GM21723 (cell line): ENCODE results near the gene SPRYD7.
"Not testable (repeated sequence)": the region's sequence is repeated elsewhere in the genome, so short reads cannot be mapped to it uniquely, and the experiment has no call there.

ENCODE experiments used
- ATAC-seq: cut with Tn5 transposase; IDR thresholded peaks from one replicate; pipeline ENCODE4 v1.9.1; 2021; ENCODE audit warnings: mild to moderate bottlenecking, moderate library complexity; ENCODE audit not compliant: unreplicated experiment

The SPRYD7 gene

GRCh38 chr13:49936075-49936967 lies at the start of gene SPRYD7:
Gene SPRYD7 (minus strand): TSS chr13:49936340. CDS start chr13:49936235, 105 bp downstream.
- peak; percentile 96 for ATAC-seq

GRCh38 chr13:49985129-49985528 lies 49.0 kb upstream of the SPRYD7 start:
- no peak for ATAC-seq

- ATAC-seq, result no peak
Observed at GRCh38 chr13:49980266-49980665, 44.1 kb upstream of the SPRYD7 start.

- ATAC-seq, result no peak
Observed at GRCh38 chr13:49977992-49978391, 41.9 kb upstream of the SPRYD7 start.

- ATAC-seq, result peak; percentile 81
Observed at GRCh38 chr13:49976314-49977258, 40.4 kb upstream of the SPRYD7 start.

- ATAC-seq, result no peak
Observed at GRCh38 chr13:49975826-49976225, 39.7 kb upstream of the SPRYD7 start.

- ATAC-seq, result no peak
Observed at GRCh38 chr13:49972709-49973108, 36.6 kb upstream of the SPRYD7 start.

- no peak for ATAC-seq
Observed at GRCh38 chr13:49967456-49967855, 31.3 kb upstream of the SPRYD7 start.

GRCh38 chr13:49958321-49958720 lies 22.2 kb upstream of the SPRYD7 start:
- ATAC-seq, result no peak

- ATAC-seq, result no peak
Observed at GRCh38 chr13:49956131-49956530, 20.0 kb upstream of the SPRYD7 start.

GRCh38 chr13:49954674-49955455 lies 18.7 kb upstream of the SPRYD7 start:
- no peak for ATAC-seq

- no peak for ATAC-seq
Observed at GRCh38 chr13:49953560-49953959, 17.4 kb upstream of the SPRYD7 start.

- ATAC-seq, result no peak
Observed at GRCh38 chr13:49951754-49952535, 15.8 kb upstream of the SPRYD7 start.

GRCh38 chr13:49948777-49949270 lies 12.7 kb upstream of the SPRYD7 start:
- not testable (repeated sequence) for ATAC-seq

- ATAC-seq, result no peak
Observed at GRCh38 chr13:49939321-49939720, 3.2 kb upstream of the SPRYD7 start.

- ATAC-seq, result no peak
Observed at GRCh38 chr13:49938921-49939320, 2.8 kb upstream of the SPRYD7 start.

GRCh38 chr13:49938314-49938713 lies 2.2 kb upstream of the SPRYD7 start:
- ATAC-seq, result no peak

- no peak for ATAC-seq
Observed at GRCh38 chr13:49936968-49937273, 781 bp upstream of the SPRYD7 start.

GRCh38 chr13:49935171-49936074 lies 717 bp downstream of the SPRYD7 start:
- peak; percentile 32 for ATAC-seq
